HT1080 (cell line): ENCODE results near the gene CNTN1. TPM values are rescaled to one million over a fixed set of nuclear protein-coding genes. Genes with fewer than 3 reads are reported as not detected.
"Not testable (repeated sequence)": the region's sequence is repeated elsewhere in the genome, so short reads cannot be mapped to it uniquely, and the experiment has no call there.

Experiments used
- DNase-seq: peaks from one replicate; pipeline ENCODE4 v3.0.0-alpha.2; 2015; ENCODE audit warnings: low read depth
- total RNA-seq: library from RNA; depleted of rRNA; stranded (reverse); fragments of >200 nt; shearing (Covaris generic); gene quantifications from 2 replicates; pipeline ENCODE4 v1.2.3, GENCODE V29; 2014

Gene CNTN1
- total RNA-seq, 1 experiment from 2014 or later, result 0.08 TPM

GRCh38 chr12:41023836-41024235, 331.6 kb downstream of the CNTN1 start:
- DNase-seq, result no peak

GRCh38 chr12:41026151-41026550, 333.9 kb downstream of the CNTN1 start:
- no peak for DNase-seq

- DNase-seq, result no peak
Measured at GRCh38 chr12:41032386-41032785, 340.1 kb downstream of the CNTN1 start.

- DNase-seq, result no peak
Measured at GRCh38 chr12:41034686-41035085, 342.4 kb downstream of the CNTN1 start.

GRCh38 chr12:41039461-41039860, 347.2 kb downstream of the CNTN1 start:
- no peak for DNase-seq

- no peak for DNase-seq
Measured at GRCh38 chr12:41045509-41045908, 353.3 kb downstream of the CNTN1 start.

GRCh38 chr12:41049033-41049432, 356.8 kb downstream of the CNTN1 start:
- no peak for DNase-seq

- DNase-seq, result no peak
Measured at GRCh38 chr12:41051954-41052353, 359.7 kb downstream of the CNTN1 start.

- DNase-seq, result no peak
Measured at GRCh38 chr12:41052441-41052840, 360.2 kb downstream of the CNTN1 start.

GRCh38 chr12:41053046-41053445, 360.8 kb downstream of the CNTN1 start:
- DNase-seq, result no peak

GRCh38 chr12:41055875-41056577, 363.8 kb downstream of the CNTN1 start:
- DNase-seq, result no peak

- DNase-seq, result no peak
Measured at GRCh38 chr12:41058266-41058665, 366.0 kb downstream of the CNTN1 start.

- no peak for DNase-seq
Measured at GRCh38 chr12:41061192-41061591, 369.0 kb downstream of the CNTN1 start.

- DNase-seq, result no peak
Measured at GRCh38 chr12:41064411-41064810, 372.2 kb downstream of the CNTN1 start.

GRCh38 chr12:41067941-41068645, 375.9 kb downstream of the CNTN1 start:
- no peak for DNase-seq

- DNase-seq, result no peak
Measured at GRCh38 chr12:41073633-41074472, 381.6 kb downstream of the CNTN1 start.

GRCh38 chr12:41074473-41074769, 382.2 kb downstream of the CNTN1 start:
- no peak for DNase-seq

GRCh38 chr12:41076114-41076513, 383.9 kb downstream of the CNTN1 start:
- DNase-seq, result no peak

- not testable (repeated sequence) for DNase-seq
Measured at GRCh38 chr12:41081241-41081640, 389.0 kb downstream of the CNTN1 start.

- no peak for DNase-seq
Measured at GRCh38 chr12:41089438-41089837, 397.2 kb downstream of the CNTN1 start.

GRCh38 chr12:41092115-41092514, 399.9 kb downstream of the CNTN1 start:
- DNase-seq, result no peak

GRCh38 chr12:41096797-41097196, 404.6 kb downstream of the CNTN1 start:
- DNase-seq, result no peak
